Breast epithelium (tissue), 4 donors: ENCODE measurements around the gene PPP1R7. TPM values are rescaled to one million over a fixed set of nuclear protein-coding genes. Genes with fewer than 3 reads are reported as not detected.
"Not testable (repeated sequence)": the region's sequence is repeated elsewhere in the genome, so short reads cannot be mapped to it uniquely, and the experiment has no call there.

ENCODE experiments used
- DNase-seq, 2 donors: peaks; one replicate each; pipeline ENCODE4 v3.0.0-alpha.2; 2019; ENCODE audit warnings: low spot score in 2 of 2
- H3K27ac ChIP-seq, 2 donors: fragments of 200-600 bp; sonication (generic) in 1 of 2; one replicate each; pipeline ENCODE4 v1.5.1; 2016 to 2019; ENCODE audit warnings: mild to moderate bottlenecking in 1 of 2
- H3K27me3 ChIP-seq, 2 donors: fragments of 200-600 bp; sonication (generic) in 1 of 2; one replicate each; pipeline versions ENCODE4 v1.5.1 to v1.6.0; 2017 to 2019; ENCODE audit warnings: control low read depth in 1 of 2, mild to moderate bottlenecking in 1 of 2
- H3K36me3 ChIP-seq: fragments of 200-600 bp; one replicate; pipeline ENCODE4 v1.5.1; 2019
- H3K4me1 ChIP-seq, 2 donors: fragments of 200-600 bp; sonication (generic); one replicate each; pipeline ENCODE4 v1.5.1; 2016 to 2019; ENCODE audit warnings: control low read depth in 1 of 2
- H3K4me3 ChIP-seq, 3 donors: fragments of 200-600 bp; sonication (generic); 1 replicate in 2 of 3; 2 replicates in 1 of 3; pipeline ENCODE4 v1.5.1; 2016 to 2019; ENCODE audit warnings: mild to moderate bottlenecking in 3 of 3, moderate library complexity in 2 of 3
- H3K9me3 ChIP-seq, 2 donors: fragments of 200-600 bp; sonication (generic) in 1 of 2; one replicate each; pipeline ENCODE4 v1.5.1; 2016 to 2019; ENCODE audit warnings: control low read depth in 1 of 2
- CTCF ChIP-seq, 3 donors: fragments of 450-650 bp; IDR thresholded peaks; one replicate each; pipeline ENCODE4 v1.5.1; 2016 to 2017; ENCODE audit warnings: antibody characterized with exemption in 3 of 3, mild to moderate bottlenecking in 3 of 3, moderate library complexity in 3 of 3
- POLR2A ChIP-seq: fragments of 450-650 bp; IDR thresholded peaks from one replicate; pipeline ENCODE4 v1.6.1; 2016; ENCODE audit warnings: antibody characterized with exemption, mild to moderate bottlenecking, moderate library complexity
- POLR2AphosphoS5 ChIP-seq, 3 donors: sonication (generic); formaldehyde crosslinking; IDR thresholded peaks; one replicate each; pipeline ENCODE4 v1.6.1; 2017; ENCODE audit warnings: antibody characterized with exemption in 3 of 3
- intact Hi-C: fragments of 100-400 bp; cut with DNase I; formaldehyde crosslinking; loops from one replicate; pipeline ENCODE4 v1.15.1; 2023; ENCODE audit warnings: low total_unique reads
- total RNA-seq, 3 donors: library from RNA; depleted of rRNA; stranded (reverse); fragments of >200 nt; gene quantifications; one replicate each; pipeline ENCODE4 v1.1.0, GENCODE V29; 2016

Gene PPP1R7
- total RNA-seq, 3 donors from 2014 or later = 39.4 to 50.9 (median 43.6) TPM

GRCh38 chr2:241194811-241195210 lies 44.5 kb downstream of the PPP1R7 start:
- Histone ChIP-seq H3K27ac (no peak overlapping the region), H3K36me3 (no peaks in the 10 kb centered on the region), H3K27me3 (no peaks in the 10 kb centered on the region), H3K9me3 (no peaks in the 10 kb centered on the region), H3K4me1 (no peaks in the 10 kb centered on the region), H3K4me3 (no peak overlapping the region)
- DNase-seq = no peak
- intact Hi-C loops = no loop called here
- no peak for TF ChIP-seq POLR2AphosphoS5 (IDR thresholded peaks at IDR 0.05)
- TF ChIP-seq POLR2A = no peak
- no peak for TF ChIP-seq CTCF (IDR thresholded peaks at IDR 0.05)

- no peak overlapping the region for H3K27ac ChIP-seq
- TF ChIP-seq POLR2A = no peak
- TF ChIP-seq CTCF (IDR thresholded peaks at IDR 0.05) = no peak
- no peak for TF ChIP-seq POLR2AphosphoS5 (IDR thresholded peaks at IDR 0.05)
- no peak overlapping the region for H3K4me3 ChIP-seq
- DNase-seq = no peak
- H3K9me3 ChIP-seq = no peaks in the 10 kb centered on the region
- intact Hi-C loops = no loop called here
- no peaks in the 10 kb centered on the region for H3K27me3 ChIP-seq
- no peaks in the 10 kb centered on the region for H3K4me1 ChIP-seq
- H3K36me3 ChIP-seq = no peaks in the 10 kb centered on the region
Observed at GRCh38 chr2:241195506-241196130, 45.4 kb downstream of the PPP1R7 start.

- DNase-seq, H3K4me1 ChIP-seq, H3K9me3 ChIP-seq, intact Hi-C loops, H3K27ac ChIP-seq, H3K27me3 ChIP-seq, H3K4me3 ChIP-seq, H3K36me3 ChIP-seq: not testable (repeated sequence)
Observed at GRCh38 chr2:241197246-241197645, 47.0 kb downstream of the PPP1R7 start.

- DNase-seq = no peak
- TF ChIP-seq CTCF (IDR thresholded peaks at IDR 0.05) (no peak), POLR2AphosphoS5 (IDR thresholded peaks at IDR 0.05) (no peak), POLR2A (no peak)
- no peaks in the 10 kb centered on the region for H3K4me1 ChIP-seq
Observed at GRCh38 chr2:241197947-241198346, 47.7 kb downstream of the PPP1R7 start.

GRCh38 chr2:241198381-241199279 lies 48.4 kb downstream of the PPP1R7 start:
- intact Hi-C loops = no loop called here
- H3K4me3 ChIP-seq = no peak overlapping the region
- no peak for TF ChIP-seq CTCF (IDR thresholded peaks at IDR 0.05)
- no peak for TF ChIP-seq POLR2AphosphoS5 (IDR thresholded peaks at IDR 0.05)
- no peaks in the 10 kb centered on the region for H3K36me3 ChIP-seq
- H3K4me1 ChIP-seq = no peaks in the 10 kb centered on the region
- H3K9me3 ChIP-seq = no peaks in the 10 kb centered on the region
- H3K27ac ChIP-seq = no peak overlapping the region
- no peak for DNase-seq
- H3K27me3 ChIP-seq = no peaks in the 10 kb centered on the region

More at GRCh38 chr2:241197947-241198346, 47.7 kb downstream of the PPP1R7 start:
- H3K36me3 ChIP-seq = no peaks in the 10 kb centered on the region
- H3K27ac ChIP-seq = no peak overlapping the region
- H3K9me3 ChIP-seq = no peaks in the 10 kb centered on the region
- H3K4me3 ChIP-seq = no peak overlapping the region
- no peaks in the 10 kb centered on the region for H3K27me3 ChIP-seq
- intact Hi-C loops = no loop called here
